Stimulated activated effector memory CD8-positive, alpha-beta T cell treated with anti-CD3 and anti-CD28 coated beads, Interleukin-12 subunit alpha, Interleukin-12 subunit beta, amount 100 ng/mL, for 72 hours (primary cell): ENCODE data around the gene SRCAP.
"Not testable (repeated sequence)": the region's sequence is repeated elsewhere in the genome, so short reads cannot be mapped to it uniquely, and the experiment has no call there.

Source experiments
- ATAC-seq: fragments of 150-1000 bp; cut with Tn5 transposase; 2 replicates; pipeline ENCODE4 v1.10.0; 2021
- DNase-seq, 2 donors: peaks; one replicate each; pipeline ENCODE4 v3.0.0; 2021 to 2022; ENCODE audit warnings: low spot score in 2 of 2
- H3K27ac Mint-ChIP-seq: one replicate; pipeline ENCODE4 v1.8.0; 2022; ENCODE audit warnings: mild to moderate bottlenecking, mixed read lengths
- H3K36me3 Mint-ChIP-seq: one replicate; pipeline ENCODE4 v1.8.0; 2022; ENCODE audit warnings: mild to moderate bottlenecking, mixed read lengths
- H3K4me1 Mint-ChIP-seq: one replicate; pipeline ENCODE4 v1.8.0; 2022; ENCODE audit warnings: mixed read lengths
- H3K4me3 Mint-ChIP-seq: one replicate; pipeline ENCODE4 v1.8.0; 2022; ENCODE audit warnings: mild to moderate bottlenecking, mixed read lengths
- H3K9me3 Mint-ChIP-seq: one replicate; pipeline ENCODE4 v1.8.0; 2022; ENCODE audit warnings: mixed read lengths

Gene SRCAP

DNA sequence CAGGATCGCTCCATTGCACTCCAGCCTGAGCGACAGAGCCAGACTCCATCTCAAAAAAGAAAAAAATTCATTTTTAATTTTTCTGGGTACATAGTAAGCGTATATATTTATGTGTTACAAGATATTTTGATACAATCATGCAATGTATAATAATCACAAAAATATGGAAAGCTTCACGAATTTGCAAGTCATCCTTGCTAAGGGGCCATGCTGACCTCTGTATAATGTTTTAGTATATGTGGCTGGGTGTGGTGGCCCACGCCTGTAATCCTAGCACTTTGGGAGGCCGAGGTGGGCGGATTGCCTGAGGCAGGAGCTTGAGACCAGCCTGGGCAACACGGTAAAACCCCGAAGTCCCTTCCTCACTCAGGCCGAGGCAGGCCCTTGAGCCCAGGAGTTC, 23.8 kb upstream of the SRCAP start:
- DNase-seq (no peak), ATAC-seq (no peak)
- Mint-ChIP-seq H3K27ac (no peak overlapping the region), H3K4me3 (no peak overlapping the region), H3K9me3 (no peaks in the 10 kb centered on the region), H3K4me1 (no peaks in the 10 kb centered on the region), H3K36me3 (peaks cover 22% of the 10 kb centered on the region)

DNA sequence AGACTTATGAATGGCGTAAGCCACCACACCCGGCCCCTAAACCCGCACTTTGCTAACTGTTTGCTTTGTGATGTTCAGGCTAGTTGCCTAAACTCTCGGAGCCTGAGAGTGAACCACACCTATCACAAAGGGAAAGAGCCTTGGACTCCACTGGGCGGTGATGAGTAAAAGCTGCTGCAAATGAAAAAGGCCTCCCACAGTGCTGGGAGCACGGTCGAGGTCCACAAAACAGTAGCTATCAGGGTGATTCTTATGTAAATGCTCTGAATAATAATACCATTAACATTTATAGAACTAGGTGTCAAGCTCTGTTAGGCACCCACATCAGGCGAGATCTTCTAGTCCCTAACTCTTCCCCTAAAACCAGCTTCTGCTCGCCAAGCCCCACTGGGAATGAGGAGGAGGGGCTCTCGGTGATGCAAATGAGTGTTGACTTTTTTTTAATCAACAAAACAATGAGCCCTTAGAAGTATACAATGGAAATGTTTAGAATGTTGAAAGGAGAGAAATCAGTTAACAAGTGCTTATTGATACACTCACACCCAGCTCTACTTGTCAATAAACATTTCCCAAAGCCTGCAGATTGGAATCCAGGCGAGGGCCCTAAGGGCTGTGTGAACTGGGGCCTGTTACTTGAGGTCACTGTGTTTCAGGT, 20.9 kb upstream of the SRCAP start:
- no peak overlapping the region for H3K4me3 Mint-ChIP-seq
- ATAC-seq, result no peak

DNA sequence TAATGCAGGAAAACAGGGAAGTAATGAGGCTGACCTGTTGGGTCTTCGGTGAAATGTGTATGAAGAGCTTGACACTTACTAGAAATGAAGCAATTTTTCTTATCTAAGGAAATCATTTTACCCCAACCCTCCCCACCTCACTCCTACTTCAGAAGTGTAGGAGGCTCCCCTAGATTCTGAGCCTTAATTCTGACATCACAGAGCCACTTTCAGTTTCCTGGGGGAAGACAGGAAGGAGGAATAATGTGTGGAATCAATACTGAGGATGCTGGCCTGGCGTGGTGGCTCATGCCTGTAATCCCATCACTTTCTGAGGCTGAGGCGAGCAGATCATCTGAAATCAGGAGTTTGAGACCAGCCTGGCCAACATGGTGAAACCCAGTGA, 20.4 kb upstream of the SRCAP start:
- ATAC-seq (no peak), DNase-seq (no peak)
- Mint-ChIP-seq H3K27ac (no peak overlapping the region), H3K4me3 (no peak overlapping the region), H3K36me3 (no peaks in the 10 kb centered on the region), H3K9me3 (no peaks in the 10 kb centered on the region), H3K4me1 (no peaks in the 10 kb centered on the region)

More for the DNA sequence above, 20.9 kb upstream of the SRCAP start:
- H3K27ac Mint-ChIP-seq, result no peak overlapping the region
- no peaks in the 10 kb centered on the region for H3K4me1 Mint-ChIP-seq
- DNase-seq, result no peak
- no peaks in the 10 kb centered on the region for H3K36me3 Mint-ChIP-seq
- H3K9me3 Mint-ChIP-seq, result no peaks in the 10 kb centered on the region

GRCh38 chr16:30680326-30680725, 18.6 kb upstream of the SRCAP start:
- Mint-ChIP-seq H3K4me1 (no peaks in the 10 kb centered on the region), H3K9me3 (no peaks in the 10 kb centered on the region), H3K36me3 (no peaks in the 10 kb centered on the region), H3K27ac (no peak overlapping the region), H3K4me3 (no peak overlapping the region)
- DNase-seq, result no peak
- ATAC-seq, result no peak

- H3K27ac Mint-ChIP-seq, result no peak overlapping the region
- H3K4me3 Mint-ChIP-seq, result no peak overlapping the region
- no peak for ATAC-seq
Observed at GRCh38 chr16:30688701-30689100, 10.3 kb upstream of the SRCAP start.

GRCh38 chr16:30691907-30692306, 7.1 kb upstream of the SRCAP start:
- no peak for DNase-seq
- no peak overlapping the region for H3K27ac Mint-ChIP-seq
- H3K9me3 Mint-ChIP-seq, result no peaks in the 10 kb centered on the region
- no peak for ATAC-seq
- H3K36me3 Mint-ChIP-seq, result no peaks in the 10 kb centered on the region
- no peak overlapping the region for H3K4me3 Mint-ChIP-seq
- peaks cover 16% of the 10 kb centered on the region for H3K4me1 Mint-ChIP-seq

More at GRCh38 chr16:30688701-30689100, 10.3 kb upstream of the SRCAP start:
- H3K9me3 Mint-ChIP-seq, result no peaks in the 10 kb centered on the region
- peaks cover 8% of the 10 kb centered on the region for H3K4me1 Mint-ChIP-seq
- no peaks in the 10 kb centered on the region for H3K36me3 Mint-ChIP-seq
- DNase-seq, result no peak

DNA sequence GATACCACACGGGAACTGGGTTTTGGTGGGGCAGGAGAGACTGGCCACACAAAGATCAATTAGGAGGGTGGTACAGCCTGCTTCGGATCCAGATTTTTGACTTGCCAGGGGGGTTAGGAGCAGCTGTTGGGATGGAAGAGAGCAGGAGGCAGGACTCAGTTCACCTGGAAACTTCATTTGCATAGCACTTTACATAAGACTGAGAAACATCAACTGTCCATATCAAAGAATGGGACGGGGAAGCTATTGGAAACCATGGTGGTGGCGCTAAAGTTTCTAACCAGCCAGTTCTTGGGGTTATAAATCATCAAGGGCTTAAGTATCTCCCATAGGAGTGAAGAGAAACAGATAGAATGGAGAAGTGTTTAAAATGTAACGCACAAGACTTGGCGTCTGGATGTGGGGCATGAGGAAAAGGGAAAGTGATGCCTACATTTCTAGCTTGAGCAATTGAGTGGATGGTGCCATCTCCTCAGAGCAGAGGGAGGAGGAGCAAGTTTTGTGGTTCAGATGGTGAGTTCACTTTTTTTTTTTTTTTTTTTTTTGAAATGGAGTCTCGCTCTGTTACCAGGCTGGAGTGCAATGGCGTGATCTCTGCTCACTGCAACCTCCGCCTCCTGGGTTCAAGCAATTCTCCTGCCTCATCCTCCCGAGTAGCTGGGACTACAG, 6.4 kb upstream of the SRCAP start:
- no peak overlapping the region for H3K27ac Mint-ChIP-seq
- H3K36me3 Mint-ChIP-seq, result peaks cover 4% of the 10 kb centered on the region
- H3K4me1 Mint-ChIP-seq, result peaks cover 20% of the 10 kb centered on the region
- no peaks in the 10 kb centered on the region for H3K9me3 Mint-ChIP-seq
- H3K4me3 Mint-ChIP-seq, result no peak overlapping the region
- ATAC-seq (no peak), DNase-seq (no peak)

GRCh38 chr16:30694926-30695693, 3.9 kb upstream of the SRCAP start:
- H3K27ac Mint-ChIP-seq, result no peak overlapping the region
- peaks cover 42% of the 10 kb centered on the region for H3K4me1 Mint-ChIP-seq
- no peak overlapping the region for H3K4me3 Mint-ChIP-seq
- DNase-seq, result no peak
- no peaks in the 10 kb centered on the region for H3K9me3 Mint-ChIP-seq
- H3K36me3 Mint-ChIP-seq, result peaks cover 30% of the 10 kb centered on the region
- ATAC-seq, result no peak

DNA sequence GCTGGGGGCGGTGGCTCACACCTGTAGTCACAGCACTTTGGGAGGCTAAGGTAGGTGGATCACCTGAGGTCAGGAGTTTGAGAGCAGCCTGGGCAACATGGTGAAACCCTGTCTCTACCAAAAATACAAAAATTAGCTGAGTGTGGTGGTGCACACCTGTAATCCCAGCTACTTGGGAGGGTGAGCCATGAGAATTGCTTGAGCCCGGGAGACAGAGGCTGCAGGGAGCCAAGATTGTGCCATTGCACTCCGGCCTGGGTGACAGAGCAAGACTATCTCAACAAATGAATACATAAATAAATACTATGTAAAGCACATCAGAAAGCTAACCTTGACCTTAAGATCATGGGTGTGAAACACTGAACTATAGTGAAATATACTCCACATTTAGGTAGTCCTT, 2.3 kb upstream of the SRCAP start:
- not testable (repeated sequence) for H3K9me3 Mint-ChIP-seq, ATAC-seq, H3K4me3 Mint-ChIP-seq, H3K27ac Mint-ChIP-seq, DNase-seq
- H3K36me3 Mint-ChIP-seq, result peaks cover 45% of the 10 kb centered on the region
- H3K4me1 Mint-ChIP-seq, result peaks cover 43% of the 10 kb centered on the region

DNA sequence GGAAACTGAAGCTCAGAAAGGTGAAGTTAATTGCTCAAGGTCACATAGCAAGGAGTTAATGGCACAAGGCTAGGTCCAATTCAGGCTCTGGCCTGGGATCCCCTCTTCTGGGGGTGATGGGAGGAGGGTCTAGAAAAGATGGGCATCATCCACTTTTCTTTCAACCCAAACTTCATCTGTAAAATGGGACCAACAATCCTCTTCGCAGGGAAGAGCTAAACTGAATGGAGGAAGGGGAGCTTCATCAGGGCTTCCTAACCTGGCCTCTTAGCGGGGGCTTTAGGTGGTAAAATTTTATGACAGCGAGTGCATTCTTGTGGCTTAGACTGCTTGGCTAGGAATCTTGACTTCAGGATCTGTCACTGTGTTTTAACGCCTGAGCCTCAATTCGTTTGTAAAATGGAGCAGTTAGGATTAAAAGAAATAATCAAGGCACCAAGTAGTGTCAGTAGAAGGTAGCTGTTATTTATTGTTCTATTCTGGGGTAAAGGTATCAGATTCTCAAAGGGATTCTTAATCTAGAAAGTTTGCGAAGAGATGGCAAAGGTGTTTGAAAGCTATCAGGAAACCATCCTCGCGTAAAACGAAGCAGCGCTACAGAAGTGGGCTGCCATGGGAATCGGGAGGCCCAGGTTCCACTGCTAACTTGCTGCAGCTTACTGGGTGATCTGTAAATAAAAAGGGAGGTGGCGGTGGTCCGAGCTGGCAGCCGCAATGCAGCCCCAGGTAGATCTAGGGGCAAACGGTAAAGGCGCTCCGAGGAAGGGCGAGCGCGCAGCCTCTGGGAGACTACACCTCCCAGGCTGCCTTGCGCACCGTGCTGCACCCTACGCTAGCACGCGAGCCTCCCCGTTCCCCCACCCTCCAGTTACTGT, 1.5 kb upstream of the SRCAP start:
- H3K9me3 Mint-ChIP-seq, result no peaks in the 10 kb centered on the region
- DNase-seq, result no peak
- peak overlapping the region; percentile 100 for H3K27ac Mint-ChIP-seq
- H3K36me3 Mint-ChIP-seq, result peaks cover 54% of the 10 kb centered on the region
- peak; percentile 92 for ATAC-seq
- peaks cover 41% of the 10 kb centered on the region for H3K4me1 Mint-ChIP-seq
- H3K4me3 Mint-ChIP-seq, result peak overlapping the region; percentile 94

DNA sequence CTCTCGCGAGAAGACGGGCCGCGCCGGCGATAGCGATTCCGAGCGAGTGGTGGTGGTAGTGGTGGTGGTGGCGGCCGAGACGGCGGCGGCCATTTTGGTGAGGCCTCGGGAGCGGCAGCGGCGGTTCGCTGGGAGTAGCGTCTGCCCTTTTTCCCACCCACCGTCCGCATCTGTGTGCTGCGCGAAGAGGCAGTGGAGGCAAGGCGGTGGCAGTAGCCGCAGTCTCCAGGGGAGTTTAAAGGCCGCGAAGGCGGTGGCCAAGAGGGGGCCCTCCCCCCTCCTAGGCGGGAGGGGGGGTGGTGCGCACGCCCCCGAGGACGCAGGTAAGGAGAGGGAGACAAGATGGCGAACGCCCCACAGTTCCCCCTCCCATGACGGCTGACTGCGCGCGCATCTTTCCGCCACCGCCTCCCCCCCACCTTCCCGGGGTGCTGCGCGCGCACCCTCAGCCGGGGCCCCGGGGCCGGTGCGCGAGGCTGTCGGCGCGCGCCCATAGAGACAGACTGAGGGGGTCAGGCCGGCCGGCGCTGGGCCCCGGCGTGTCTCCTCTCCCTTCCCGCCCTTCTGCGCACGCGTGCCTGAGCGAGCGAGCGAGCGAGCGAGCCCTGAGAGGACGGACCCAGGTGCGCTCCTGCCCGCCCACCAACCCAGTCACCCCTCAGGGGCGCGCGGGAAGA, 694 bp upstream of the SRCAP start:
- peak; percentile 98 to 99 for DNase-seq
- Mint-ChIP-seq H3K4me1 (peaks cover 38% of the 10 kb centered on the region), H3K9me3 (no peaks in the 10 kb centered on the region), H3K36me3 (peaks cover 62% of the 10 kb centered on the region), H3K27ac (peak overlapping the region; percentile 100), H3K4me3 (peak overlapping the region; percentile 94)
- ATAC-seq, result peak; percentile 79

GRCh38 chr16:30699615-30700099, 686 bp downstream of the SRCAP start:
- peak overlapping the region; percentile 94 for H3K4me3 Mint-ChIP-seq
- peaks cover 75% of the 10 kb centered on the region for H3K36me3 Mint-ChIP-seq
- no peak for ATAC-seq
- peaks cover 32% of the 10 kb centered on the region for H3K4me1 Mint-ChIP-seq
- no peak for DNase-seq
- H3K27ac Mint-ChIP-seq, result peak overlapping the region; percentile 100
- H3K9me3 Mint-ChIP-seq, result no peaks in the 10 kb centered on the region

DNA sequence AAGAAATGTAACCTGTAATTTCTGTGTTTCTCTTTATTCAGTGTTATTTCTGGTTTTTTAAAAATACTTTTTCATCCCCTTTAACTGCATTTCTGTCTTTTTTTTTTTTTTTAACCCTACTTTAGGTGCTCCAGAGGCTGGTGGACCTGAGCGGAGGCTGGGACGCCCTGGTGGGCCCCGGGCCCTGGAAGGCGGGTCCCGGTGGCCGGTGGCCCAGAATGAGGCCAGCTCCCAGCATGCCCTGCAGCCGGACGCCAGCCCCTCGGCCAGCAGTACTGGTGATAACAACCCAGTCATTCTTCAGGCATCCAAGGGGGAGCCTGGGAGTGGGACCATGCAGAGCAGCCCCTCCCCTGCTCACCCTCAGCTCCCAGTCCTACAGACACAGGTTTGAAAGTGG, 1.5 kb downstream of the SRCAP start:
- H3K4me1 Mint-ChIP-seq, result peaks cover 27% of the 10 kb centered on the region
- no peaks in the 10 kb centered on the region for H3K9me3 Mint-ChIP-seq
- H3K27ac Mint-ChIP-seq, result peak overlapping the region; percentile 100
- DNase-seq (no peak), ATAC-seq (no peak)
- H3K4me3 Mint-ChIP-seq, result peak overlapping the region; percentile 94
- H3K36me3 Mint-ChIP-seq, result peaks cover 84% of the 10 kb centered on the region

GRCh38 chr16:30700971-30701370, 2.0 kb downstream of the SRCAP start:
- no peak for ATAC-seq
- Mint-ChIP-seq H3K9me3 (no peaks in the 10 kb centered on the region), H3K4me3 (no peak overlapping the region), H3K27ac (peak overlapping the region; percentile 100), H3K4me1 (peaks cover 27% of the 10 kb centered on the region), H3K36me3 (peaks cover 89% of the 10 kb centered on the region)
- DNase-seq, result no peak
